ENCODE measurements around the gene BCKDK.

BCKDK gene

DNA sequence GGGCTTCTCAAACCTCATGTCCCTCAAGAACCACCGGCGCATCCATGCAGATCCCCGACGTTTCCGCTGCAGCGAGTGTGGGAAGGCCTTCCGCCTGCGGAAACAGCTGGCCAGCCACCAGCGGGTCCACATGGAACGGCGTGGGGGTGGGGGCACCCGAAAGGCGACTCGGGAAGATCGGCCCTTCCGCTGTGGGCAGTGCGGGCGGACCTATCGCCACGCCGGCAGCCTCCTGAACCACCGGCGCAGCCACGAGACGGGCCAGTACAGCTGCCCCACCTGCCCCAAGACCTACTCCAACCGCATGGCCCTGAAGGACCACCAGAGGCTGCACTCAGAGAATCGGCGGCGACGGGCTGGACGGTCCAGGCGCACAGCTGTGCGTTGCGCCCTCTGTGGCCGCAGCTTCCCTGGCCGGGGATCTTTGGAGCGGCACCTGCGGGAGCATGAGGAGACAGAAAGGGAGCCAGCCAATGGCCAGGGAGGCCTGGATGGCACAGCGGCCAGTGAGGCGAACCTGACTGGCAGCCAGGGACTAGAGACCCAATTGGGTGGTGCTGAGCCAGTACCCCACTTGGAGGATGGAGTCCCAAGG is 28.1 kb upstream of the BCKDK start:
- FAIRE-seq (no peak), DNase-seq (ENCODE audit: low spot score) (no peak)

DNA sequence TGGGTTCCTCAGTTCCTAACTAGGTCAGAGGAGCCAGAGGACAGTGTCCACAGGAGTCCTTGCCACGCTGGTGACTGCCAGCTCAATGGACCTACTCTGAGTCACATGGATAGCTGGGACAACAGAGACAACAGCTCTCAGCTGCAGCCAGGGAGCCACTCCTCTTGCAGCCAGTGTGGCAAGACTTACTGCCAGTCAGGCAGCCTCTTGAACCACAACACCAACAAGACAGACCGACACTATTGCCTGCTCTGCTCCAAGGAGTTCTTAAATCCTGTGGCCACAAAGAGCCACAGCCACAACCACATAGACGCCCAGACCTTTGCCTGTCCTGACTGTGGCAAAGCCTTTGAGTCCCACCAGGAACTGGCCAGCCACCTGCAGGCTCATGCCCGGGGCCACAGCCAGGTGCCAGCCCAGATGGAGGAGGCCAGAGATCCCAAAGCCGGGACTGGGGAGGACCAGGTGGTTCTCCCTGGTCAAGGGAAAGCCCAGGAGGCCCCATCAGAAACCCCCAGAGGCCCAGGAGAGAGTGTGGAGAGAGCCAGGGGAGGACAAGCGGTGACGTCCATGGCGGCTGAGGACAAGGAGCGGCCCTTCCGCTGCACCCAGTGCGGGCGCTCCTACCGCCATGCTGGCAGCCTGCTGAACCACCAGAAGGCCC is 27.3 kb upstream of the BCKDK start:
- no peak for FAIRE-seq
- DNase-seq (ENCODE audit: low spot score): no peak

DNA sequence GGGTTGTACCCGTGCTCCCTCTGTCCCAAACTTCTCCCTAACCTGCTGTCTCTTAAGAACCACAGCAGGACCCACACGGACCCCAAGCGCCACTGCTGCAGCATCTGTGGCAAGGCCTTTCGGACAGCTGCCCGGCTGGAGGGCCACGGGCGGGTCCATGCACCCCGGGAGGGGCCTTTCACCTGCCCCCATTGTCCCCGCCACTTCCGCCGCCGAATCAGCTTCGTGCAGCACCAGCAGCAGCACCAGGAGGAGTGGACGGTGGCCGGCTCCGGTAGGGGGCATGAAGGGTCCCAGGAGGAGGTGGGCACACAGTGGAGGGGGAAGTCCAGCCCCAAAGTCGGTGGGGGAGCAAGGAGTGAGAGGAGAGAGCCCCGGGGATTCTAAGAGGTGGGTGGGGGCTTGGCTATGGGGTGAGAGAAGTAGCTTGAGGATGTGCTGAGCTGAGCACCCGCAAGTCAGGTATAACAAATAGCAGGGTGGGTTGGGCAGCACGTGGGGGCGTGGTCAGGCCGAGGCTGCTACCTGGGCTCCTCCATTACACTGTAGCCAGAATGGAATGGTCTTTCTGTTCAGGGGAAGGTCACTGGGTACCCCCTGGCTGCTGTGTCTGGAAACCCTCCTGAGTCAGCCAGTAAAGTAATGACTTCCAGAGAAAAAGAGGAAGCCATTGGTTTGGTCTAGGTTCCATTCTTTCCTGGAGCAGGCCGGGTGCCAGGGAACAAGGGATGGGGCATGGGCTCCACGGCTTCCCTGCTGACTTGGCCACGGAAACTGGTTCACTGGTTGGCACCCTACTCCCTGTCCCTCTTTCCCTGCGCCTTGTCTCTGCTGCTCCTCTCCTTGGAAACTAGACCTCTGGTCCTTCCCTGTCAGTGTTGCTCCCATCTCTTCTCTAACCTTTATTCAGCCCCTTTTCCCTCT is 26.5 kb upstream of the BCKDK start:
- no peak for FAIRE-seq
- DNase-seq (ENCODE audit: low spot score): no peak

DNA sequence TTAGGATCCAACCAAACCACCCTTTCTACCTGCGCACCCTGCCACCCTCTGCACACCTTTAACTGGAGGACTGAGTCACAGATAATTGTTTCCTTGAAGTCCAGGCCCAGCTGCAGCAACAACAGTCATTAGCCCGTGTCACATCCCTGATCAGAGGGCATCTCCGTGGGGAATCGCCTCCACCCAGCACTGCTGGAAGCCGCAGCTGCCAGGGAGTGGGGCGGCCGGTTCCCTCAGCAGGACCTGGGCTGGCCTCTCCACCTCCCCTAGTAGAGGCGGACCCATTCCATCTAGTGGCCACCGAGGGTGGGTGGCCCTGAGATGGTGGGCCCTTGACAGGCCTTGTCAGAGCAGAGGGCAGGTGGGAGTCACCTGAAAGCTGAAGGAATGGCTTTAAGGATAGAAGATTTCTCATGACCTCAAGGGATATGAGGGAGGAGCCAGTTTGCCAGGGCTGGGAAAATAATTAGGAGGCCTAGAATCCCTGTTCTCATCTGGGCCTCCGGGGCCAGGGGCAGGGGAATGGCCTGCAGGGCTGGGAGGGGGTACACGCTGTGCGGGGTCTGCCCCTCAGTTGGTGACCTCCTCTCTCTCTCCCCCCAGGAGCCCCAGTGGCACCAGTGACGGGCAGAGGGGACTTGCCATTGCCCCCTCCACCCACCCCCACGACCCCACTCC is 25.7 kb upstream of the BCKDK start:
- FAIRE-seq (no peak), DNase-seq (ENCODE audit: low spot score) (no peak)

DNA sequence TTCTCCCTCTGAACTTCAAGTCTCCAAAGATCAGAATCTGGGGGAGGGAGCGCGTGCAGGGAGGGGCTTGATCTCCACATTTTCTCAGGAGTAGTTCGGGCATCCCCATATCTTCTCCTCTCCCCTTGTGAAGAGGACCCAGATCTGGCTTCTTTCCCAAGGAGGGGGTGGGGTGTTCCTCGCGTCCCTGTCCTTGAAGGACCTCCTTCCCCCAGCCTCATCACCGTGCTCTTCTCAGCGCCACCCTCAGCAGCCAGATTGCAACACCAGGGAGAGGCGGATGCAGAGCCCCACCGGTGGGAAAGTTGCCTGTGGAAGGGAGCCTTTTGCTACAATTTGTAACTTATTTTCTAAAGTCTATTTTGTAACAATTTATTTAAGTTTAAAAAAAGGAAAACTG is 25.1 kb upstream of the BCKDK start:
- DNase-seq (ENCODE audit: low spot score): no peak
- FAIRE-seq: no peak

DNA sequence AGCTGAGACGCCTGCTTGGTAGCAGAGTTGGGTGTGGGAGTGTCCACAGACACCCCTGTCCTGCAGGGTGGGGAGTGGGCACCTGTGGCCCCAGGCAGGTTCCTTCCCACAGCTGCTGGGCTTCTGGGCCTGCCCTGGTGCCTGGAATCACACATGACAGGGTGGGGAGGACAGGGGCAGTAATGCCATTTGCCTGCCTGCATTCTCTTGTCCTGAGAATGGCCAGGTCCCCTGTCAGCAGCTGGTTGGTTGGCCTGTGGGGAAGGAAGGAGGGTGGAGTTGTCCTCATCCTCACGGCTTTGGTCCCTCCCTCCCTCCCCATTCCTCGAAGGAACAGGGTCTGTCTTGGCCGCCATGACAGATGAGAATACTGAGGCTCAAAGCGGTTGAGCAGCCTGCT is 24.6 kb upstream of the BCKDK start:
- no peak for FAIRE-seq
- no peak for DNase-seq (ENCODE audit: low spot score)

DNA sequence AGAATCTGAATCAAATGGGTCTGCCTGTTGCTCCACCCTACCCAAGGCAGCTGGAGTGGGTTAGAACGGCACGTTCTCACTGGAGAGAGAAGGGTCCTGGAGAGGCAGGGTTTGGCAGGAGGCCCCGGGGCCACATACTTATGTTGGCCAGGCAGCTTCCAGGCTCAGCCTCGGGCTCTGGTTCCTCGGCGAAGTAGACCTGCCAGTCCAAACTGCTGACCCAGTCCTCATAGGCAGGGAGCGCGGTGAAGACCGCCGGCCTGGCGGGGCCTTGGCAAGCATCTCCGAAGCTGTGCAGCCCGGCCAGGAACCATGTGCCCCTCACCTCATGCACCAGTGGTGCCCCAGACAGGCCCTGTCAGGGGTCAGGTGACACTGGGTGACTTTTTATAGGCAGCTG is 24.2 kb upstream of the BCKDK start:
- FAIRE-seq: no peak
- no peak for DNase-seq (ENCODE audit: low spot score)

DNA sequence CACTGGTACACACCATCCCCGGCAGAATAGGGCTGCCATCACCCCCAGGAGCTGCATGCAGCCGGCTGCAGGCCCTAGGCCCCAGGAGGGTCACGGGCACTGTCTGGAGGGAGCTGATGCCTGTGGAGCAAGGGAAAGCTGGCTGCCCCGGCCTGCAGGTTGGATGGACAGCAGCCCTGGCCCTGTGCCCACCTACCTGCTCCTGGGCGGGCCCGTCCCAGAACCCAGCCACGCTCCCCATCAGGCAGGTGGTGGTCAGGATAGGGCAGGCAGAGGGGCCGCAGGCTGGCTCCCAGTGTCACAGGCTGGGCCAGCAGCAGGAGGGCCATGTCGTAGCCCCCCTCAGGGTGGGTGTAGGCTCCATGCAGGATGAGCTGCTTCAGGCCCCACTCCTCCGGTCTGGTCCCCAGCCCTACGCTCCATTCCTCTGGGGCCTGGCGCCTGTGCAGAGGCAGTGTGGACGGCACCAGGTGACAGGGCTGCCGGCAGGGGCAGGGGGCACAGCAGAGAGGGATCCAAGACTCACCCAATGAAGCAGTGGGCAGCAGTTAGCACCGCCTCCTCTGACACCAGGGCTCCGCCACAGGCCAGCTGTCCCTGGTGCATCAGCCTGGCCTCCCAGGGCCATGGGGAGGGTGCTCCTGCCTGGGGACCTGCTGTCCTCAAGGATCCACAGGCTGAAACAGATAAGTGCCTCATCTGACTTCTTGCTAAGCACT is 23.4 kb upstream of the BCKDK start:
- FAIRE-seq (no peak), DNase-seq (ENCODE audit: low spot score) (no peak)

DNA sequence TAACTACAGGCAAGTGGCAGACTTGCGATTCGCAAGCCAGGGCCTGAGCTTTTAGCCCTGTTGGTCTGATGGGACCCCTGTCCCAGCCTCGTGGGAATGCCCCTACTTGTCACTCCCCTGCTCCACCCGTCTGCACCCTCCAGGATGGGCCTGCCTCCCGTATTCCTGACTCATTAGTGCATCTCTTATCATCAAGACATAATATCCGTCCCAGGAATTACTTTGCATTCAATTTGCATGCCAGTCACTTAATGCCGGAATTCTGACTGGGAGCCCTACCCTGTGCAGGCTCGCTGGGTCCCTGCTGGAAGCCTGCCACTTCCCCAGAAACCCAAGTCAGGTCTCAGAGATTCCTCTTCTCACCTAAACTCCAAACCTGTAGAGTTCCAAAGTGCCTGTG is 22.8 kb upstream of the BCKDK start:
- no peak for DNase-seq (ENCODE audit: low spot score)
- no peak for FAIRE-seq

DNA sequence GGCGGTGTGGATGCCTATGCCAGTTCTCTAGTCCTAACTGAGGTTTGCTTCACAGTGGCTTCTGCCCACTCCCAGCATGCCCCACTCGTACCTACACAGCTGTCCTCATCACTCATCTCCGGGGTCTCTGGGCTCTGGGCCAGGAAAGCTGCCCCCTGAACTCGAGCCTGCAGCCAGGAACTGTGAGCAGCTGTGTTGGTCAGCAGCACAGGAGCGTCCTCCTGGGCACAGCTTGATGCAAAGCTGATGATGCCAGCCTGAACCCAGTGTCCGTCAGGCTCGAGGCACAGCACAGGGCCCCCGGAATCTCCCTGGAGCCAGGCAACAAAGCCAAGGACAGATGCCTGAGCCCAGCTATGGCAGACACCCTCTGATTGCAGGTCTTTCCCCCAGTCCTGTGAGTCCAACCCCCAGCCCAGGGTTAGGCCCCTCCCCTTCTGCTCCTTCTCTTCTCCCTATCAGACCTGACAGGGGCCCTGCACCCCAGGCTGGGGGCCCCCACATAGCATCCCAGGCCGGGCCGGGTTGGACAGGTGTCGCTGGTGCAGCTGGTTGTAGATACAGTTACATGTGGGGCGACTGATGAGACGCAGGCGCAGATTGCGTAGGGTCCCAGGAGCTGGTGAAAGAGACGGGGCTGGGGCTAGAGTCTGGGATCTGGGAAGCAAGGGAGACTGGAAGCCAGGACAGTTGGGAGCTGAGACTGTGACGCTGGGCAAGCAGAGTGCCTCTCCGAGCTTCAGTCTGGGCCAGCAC is 22.1 kb upstream of the BCKDK start:
- FAIRE-seq: no peak
- DNase-seq (ENCODE audit: low spot score): no peak

DNA sequence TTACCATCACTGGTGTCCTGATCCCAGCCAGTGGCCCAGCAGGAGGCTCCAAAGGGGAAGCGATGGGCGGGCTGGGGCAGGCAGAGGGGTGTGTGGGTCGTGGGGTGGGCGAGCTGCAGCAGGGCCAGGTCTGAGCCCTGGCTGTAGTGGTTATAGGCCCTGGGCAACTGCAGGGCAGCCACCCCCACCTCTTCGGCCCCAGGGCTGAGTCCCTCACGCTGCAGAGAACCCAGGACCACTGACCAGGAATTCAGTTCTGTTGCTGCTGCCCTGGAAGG is 21.6 kb upstream of the BCKDK start:
- FAIRE-seq (no peak), DNase-seq (ENCODE audit: low spot score) (no peak)

DNA sequence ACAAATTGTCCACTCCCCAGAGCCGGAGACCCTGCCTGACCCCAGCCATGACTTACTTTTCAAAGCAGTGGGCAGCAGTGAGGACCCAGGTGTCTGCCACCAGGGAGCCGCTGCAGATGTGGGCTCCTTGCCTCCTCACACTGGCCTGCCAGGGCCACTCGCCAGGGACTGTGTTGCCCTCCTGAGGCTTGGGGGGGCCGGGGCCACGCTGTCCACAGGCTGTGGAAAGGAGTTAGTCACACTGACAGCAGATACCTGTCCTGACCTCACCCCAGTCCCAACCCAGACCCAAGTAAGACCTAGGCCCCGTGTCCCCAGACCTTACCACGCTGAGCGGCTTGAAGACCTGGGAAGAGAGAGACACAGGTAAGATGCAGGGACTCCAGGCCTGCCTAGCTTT is 20.7 kb upstream of the BCKDK start:
- FAIRE-seq (no peak), DNase-seq (ENCODE audit: low spot score) (no peak)

DNA sequence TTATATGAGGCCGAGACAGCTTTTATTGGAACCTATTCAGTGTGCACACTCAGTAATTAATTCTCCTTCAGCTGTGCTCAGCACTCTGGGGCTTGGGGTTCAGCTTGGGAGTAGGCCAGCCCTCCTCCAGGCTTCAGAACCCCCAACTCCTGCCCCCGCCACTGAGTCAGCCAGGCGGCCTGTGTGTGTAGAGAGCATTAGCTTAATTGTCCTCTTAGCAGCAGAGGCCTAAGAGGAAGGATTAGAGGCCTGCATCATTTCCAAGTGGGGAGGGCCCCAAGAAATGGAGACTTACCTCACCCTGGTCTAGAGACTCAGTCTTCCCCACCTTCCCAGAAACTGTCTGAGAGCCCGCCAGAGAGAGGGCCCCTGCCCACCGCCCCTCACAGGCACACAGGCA is 20.2 kb upstream of the BCKDK start:
- FAIRE-seq (no peak), DNase-seq (ENCODE audit: low spot score) (no peak)

DNA sequence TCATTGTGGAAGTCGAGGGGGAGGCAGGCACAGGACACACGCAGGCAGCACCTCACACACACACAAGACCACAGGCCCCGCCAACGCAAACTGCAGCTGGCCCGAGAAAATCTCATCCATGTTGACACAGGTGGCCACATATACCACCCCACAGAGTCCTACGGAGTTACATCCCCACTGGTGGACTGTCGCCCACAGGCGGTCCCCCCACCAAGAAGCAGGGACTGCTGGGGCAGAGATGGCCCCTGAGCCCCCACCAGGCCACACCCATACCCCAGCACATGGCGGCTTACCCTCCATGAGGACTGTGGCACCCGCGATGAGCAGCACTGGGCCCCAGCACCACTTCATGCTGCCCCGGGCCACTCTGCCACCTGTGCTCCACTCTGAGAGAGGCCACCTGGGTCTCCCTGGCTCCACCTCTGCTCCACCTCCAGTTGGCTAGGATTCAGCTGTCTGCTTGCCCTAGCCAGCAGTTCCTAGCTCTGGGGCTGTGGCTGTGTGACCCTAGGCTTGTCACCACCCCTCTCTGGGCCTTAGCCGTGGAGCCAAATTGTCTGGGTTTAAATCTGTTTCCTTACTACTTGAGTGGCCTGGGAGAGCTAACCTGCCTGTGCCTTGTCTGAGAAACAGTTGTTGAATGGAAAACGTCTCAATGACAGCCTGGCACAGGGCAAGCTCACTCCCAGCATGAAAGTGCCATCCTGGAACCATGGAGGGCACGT is 19.6 kb upstream of the BCKDK start, which contains the start of gene PRSS53:
TSS of gene PRSS53 (minus strand) at position 485 of the 725 bp plus-strand sequence. CDS start at position 351, 134 bp downstream.
- no peak for FAIRE-seq

DNA sequence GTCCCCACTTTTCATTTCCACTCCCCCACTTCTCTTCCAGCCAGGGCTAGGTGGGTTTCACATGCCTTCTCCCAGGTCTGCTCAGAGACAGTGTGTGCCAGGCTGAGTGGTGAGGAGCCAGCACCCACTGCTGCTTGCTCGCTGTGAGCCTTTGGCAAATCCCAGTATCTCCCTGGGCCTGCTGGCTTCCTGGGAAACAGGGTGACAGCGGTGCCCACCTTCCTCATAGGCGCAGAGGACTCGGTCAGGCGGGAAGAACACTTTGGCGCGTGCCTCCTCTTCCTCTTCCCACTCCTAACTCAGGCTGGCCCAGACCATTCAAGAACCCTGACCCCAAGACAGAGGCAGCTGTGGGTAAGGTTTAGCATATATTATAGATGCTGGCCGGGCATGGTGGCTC is 19.0 kb upstream of the BCKDK start:
- DNase-seq (ENCODE audit: low spot score): no peak
- no peak for FAIRE-seq

More for the DNA sequence above, 19.6 kb upstream of the BCKDK start, which contains the start of gene PRSS53:
- DNase-seq (ENCODE audit: low spot score): no peak

DNA sequence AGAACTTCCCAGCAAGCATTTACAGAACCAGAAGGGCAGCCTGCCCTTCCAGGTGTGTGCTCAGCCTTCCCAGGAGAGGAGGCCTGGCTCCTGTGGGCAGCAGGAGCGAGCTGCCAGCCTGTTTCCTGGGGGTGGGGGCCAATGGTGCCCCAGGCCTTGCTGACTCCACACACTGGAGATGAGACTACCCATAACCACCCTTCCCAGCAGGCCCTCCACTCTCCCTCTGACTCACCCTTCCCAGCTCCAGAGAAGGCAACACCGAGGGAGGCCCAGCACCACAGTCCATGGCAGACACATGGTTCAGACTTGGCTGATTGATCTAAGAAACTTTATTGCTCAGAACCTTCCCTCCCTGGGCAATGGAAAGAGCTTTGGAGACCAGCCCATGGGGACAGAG is 17.6 kb upstream of the BCKDK start:
- no peak for DNase-seq (ENCODE audit: low spot score)
- FAIRE-seq: no peak

DNA sequence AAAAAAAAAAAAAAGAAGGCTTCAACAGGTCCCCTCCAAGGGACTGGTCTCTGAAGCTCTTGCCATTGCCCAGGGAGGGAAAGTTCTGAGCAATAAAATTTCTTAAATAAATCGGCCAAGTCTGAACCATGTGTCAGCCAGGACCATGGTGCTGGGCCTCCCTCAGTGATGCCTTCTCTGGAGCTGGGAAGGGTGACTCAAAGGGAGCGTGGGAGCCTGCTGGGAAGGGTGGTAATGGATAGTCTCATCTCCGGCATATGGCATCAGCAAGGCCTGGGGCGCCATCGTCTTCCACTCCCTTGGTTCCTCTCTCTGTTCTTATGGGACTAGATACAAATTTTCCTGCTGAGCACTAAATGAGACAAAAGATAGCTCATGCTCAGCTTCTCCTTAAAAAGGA is 15.9 kb upstream of the BCKDK start:
- no peak for FAIRE-seq
- no peak for DNase-seq (ENCODE audit: low spot score)

DNA sequence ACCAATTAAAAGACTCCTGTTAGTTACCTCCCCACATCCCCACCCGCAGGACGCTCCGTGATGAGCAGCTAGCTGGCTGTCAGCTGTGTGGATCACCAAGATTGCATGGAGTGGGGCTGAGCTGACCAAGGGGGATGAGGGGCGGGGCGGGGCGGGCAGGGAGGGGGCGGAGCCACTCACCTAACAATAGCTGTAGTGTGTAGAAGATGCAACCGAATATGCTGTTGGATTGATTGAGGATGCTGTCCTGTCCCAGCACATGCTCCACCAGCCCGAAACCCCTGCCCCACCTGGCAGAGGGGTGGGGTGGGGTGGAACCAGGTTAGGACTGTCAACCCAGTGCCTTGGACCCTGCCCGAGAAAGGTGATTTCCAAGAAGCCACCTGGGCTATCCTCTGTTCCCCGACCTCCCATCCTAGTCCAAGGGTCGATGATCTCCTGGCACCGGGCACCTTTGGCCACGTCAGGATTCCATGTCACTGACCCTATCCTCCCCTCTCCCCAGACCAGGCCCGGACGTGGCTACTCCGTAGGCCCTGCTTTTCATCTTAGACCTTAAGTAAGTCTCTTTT is 15.0 kb upstream of the BCKDK start:
- DNase-seq (ENCODE audit: low spot score) (peak; percentile 56), FAIRE-seq (no peak)

DNA sequence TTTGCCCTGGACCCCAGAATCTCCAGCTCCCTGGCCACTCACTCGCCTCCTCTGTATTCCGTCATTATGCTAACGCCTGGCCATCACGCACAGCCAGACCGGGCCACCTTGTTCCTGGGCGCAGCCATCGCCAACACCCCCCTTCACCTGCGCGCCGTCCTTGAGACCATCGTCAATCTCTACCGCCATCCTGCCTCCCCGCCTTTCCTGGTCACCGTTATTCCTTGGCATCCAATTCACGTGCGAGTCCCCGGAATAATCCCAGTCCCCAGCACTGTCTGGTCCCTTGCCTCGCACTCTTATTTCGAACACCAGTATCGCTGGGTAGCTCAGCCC is 14.1 kb upstream of the BCKDK start:
- FAIRE-seq: no peak
- DNase-seq (ENCODE audit: low spot score): no peak
